Umbilical cord (tissue), 2 donors: ENCODE measurements around the gene TTLL11. TPM values are rescaled to one million over a fixed set of nuclear protein-coding genes. Genes with fewer than 3 reads are reported as not detected.

Experiments used
- DNase-seq: peaks from one replicate; pipeline ENCODE4 v3.0.0-alpha.2; 2015; ENCODE audit warnings: low spot score
- total RNA-seq: library from RNA; depleted of rRNA; stranded (reverse); fragments of >200 nt; gene quantifications from one replicate; pipeline ENCODE4 v1.2.3, GENCODE V29; 2014; ENCODE audit warnings: low replicate concordance; ENCODE audit not compliant: insufficient read depth

Gene TTLL11
- total RNA-seq, 1 donor from 2014 or later = 8.9 TPM

GRCh38 chr9:122053064-122053463 is 40.0 kb downstream of the TTLL11 start:
- no peak for DNase-seq

- DNase-seq = no peak
Observed at GRCh38 chr9:122051351-122052321, 41.5 kb downstream of the TTLL11 start.

GRCh38 chr9:122050167-122050566 is 42.9 kb downstream of the TTLL11 start:
- DNase-seq = no peak

DNA sequence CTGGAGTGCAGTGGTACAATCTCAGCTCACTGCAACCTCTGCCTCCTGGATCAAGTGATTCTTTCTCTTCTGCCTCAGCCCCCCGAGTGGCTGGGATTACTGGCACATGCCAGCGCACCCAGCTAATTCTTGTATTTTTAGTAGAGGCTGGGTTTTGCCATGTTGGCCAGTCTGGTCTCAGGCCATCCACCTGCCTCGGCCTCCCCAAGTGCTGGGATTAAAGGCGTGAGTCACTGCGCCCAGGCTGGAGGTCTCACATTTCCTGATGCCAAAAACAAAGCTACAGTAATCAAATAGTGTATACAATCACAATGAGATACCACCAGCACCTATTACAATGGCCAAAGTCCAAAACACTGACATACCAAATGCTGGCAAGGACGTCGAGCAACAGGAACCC is 51.1 kb downstream of the TTLL11 start:
- DNase-seq = no peak

- DNase-seq = no peak
Observed at GRCh38 chr9:122040561-122041242, 52.4 kb downstream of the TTLL11 start.

DNA sequence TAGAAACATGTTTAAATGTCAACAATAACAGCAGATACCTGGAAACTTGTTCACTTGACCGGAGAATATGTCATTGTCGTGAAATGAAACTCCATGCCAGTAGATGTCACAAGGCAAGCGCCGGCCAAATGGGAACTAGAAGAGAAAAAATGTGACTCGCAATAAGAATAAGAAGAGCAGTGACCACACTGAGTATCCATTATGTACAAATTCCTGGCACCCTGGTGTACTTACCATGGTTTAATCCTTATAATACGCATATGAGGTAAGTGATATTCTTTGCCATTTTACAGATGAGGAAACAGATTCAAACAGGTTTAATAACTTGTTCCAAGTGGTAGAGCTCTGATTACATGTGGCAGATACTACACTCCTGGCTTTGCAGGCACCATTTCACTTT is 53.9 kb downstream of the TTLL11 start:
- DNase-seq = no peak

GRCh38 chr9:122036988-122037387 is 56.1 kb downstream of the TTLL11 start:
- no peak for DNase-seq

DNA sequence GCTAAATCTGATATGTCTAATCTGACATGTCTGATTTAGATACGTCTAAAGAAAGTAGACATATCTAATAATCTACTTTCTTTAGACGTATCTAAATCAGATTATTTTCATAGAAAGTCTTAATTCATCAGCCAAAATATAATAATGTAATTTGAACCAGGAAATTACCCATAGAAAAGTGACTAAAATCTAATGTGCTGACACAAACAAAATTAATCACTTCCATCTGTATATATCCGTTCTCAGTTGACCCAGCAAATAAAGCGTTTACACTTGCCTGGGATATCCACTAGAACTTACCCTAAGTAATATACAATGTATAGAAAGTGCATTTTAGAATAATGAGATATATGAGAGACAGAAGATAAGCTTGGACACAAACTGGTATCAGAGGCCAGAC is 56.7 kb downstream of the TTLL11 start:
- DNase-seq = no peak

- DNase-seq = no peak
Observed at GRCh38 chr9:122033775-122034373, 59.2 kb downstream of the TTLL11 start.

DNA sequence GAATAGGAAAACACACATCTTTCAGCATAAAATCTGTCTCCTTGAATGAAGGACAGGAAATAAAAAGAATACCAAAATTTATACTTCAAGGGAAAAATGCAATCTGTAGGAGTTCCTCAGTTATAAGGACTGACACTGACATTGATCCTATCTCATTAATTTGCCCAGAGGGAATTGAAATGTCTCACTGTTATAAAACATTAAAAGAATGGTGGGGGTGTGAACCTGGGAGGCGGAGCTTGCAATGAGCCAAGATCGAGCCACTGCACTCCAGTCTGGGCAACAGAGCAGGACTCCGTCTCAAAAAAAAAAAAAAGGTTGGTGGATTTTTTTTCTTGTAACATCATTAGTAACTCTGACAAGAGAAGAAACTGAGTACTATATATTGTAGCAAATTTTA is 60.8 kb downstream of the TTLL11 start:
- no peak for DNase-seq

- DNase-seq = no peak
Observed at GRCh38 chr9:122031776-122032175, 61.3 kb downstream of the TTLL11 start.

GRCh38 chr9:122031157-122031556 is 62.0 kb downstream of the TTLL11 start:
- no peak for DNase-seq

- DNase-seq = no peak
Observed at GRCh38 chr9:122030357-122030756, 62.8 kb downstream of the TTLL11 start.

DNA sequence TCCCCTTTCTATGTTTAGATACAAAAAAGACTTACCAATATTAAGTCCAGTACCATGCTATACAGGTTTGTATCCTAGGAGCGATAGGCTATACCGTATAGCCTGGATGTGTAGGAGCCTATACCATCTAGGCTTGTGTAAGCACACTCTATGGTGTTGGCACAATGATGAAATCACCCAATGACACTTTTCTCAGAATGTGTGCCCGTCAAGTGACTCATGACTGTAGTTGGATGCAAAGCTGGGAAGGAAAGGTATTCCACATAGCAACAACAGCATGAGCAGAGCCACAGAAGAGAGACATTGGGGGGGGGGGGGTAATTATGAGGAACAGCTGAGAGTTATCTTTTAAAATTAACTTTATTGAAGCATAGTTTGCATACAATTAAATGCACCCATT is 63.2 kb downstream of the TTLL11 start:
- no peak for DNase-seq

GRCh38 chr9:122028089-122028488 is 65.0 kb downstream of the TTLL11 start:
- DNase-seq = no peak

DNA sequence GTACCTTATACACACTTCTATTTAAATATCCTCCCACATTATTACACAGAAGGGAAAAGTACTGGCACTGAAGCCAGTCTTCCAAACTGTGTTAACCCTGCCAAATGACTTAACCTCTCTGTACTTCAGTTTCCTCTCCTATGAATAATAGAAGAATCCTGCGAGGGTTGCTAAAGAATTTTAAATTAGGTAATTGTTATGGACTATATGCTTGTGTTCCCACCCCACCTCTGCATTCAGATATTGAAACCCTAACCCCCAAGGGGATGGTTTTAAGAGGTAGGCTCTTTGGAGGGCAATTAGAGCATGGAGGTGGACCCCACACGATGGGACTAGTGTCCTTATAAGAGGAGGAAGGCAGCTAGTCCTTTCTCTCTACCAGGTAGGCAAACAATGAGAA is 72.7 kb downstream of the TTLL11 start:
- DNase-seq = no peak

DNA sequence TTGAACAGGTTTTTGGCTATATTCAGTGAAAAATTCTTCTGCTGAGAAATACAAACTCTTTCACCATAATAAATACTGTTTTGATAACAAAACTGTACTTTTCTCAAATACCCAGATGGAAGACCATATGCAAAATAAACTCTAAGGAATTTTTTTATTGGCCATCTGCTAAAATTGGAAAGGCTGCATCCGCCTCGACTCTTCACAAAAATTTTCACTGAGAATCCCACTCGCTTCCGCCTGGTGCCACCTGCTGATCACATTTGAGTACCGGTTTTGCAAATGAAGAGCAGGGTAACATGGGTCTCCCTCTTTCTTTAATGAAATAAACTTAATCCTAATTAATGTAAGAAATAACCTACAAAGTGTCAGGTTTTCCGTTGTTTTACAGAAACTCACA is 76.4 kb downstream of the TTLL11 start:
- DNase-seq = peak; percentile 28

DNA sequence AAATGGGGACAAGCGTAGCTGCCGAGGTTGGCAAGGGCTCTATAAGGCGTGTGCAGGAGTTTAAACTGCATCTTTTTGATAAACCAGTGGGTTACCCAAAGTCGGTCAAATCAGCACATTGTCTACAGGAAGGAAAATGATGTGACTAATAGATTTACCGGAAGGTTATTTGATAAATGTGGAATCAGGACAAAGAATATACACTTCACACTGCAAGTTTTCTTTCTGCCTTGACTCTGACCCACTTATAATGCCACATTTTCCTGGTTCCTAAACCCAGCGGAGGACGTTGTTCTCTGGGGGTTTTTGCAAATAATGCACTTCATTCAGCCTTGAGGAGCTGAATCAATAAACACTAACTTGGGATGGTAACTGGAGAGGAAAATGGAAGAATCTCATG is 76.8 kb downstream of the TTLL11 start:
- DNase-seq = no peak

- no peak for DNase-seq
Observed at GRCh38 chr9:122015170-122015821, 77.8 kb downstream of the TTLL11 start.

DNA sequence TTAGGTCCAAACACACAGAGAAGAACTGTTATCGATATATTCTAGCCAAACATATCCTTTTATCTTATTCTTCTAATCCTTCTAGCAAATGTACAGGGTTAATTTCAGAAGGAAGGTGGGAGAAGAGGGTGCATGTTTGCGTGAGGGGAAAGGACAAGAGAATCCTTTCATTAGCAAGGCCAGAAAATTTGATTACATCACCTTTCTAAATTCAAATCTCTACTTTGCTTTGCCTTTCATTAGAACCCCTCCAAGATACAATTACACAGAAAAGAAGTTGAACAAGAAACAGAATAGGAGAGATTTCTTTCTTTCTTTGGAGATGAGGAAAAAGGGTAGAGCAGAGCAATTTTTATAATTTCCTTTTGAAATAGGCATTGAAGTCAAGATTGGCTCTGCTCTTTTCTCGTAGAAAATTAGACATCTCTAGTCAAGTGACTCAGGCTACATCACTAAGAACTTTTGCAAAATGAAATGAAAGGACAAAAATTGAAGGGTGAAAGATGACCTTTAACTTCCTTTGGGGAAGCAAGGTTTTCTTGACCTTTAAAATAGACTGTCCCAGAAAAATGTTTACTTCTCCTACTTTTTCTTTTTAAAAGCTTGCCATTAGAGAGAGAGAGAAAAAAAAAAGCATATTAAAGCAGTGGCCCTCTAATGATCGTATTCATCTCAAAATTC is 81.2 kb downstream of the TTLL11 start:
- no peak for DNase-seq

GRCh38 chr9:122008559-122008958 is 84.5 kb downstream of the TTLL11 start:
- DNase-seq = no peak
